Kidney (tissue), 14 donors: ENCODE results near the gene TNFAIP8L3. TPM values are rescaled to one million over a fixed set of nuclear protein-coding genes. Genes with fewer than 3 reads are reported as not detected.

Source experiments
- DNase-seq, 5 donors: peaks; one replicate each; pipeline ENCODE4 v3.0.0-alpha.2; 2013 to 2020
- FAIRE-seq: peaks from 2 replicates; lab custom pipeline; 2012; peaks lifted over from hg19 to GRCh38; lab: Jason Lieb, UNC
- H3K27ac ChIP-seq, 2 donors: one replicate each; pipeline ENCODE4 v1.7.0; 2013; ENCODE audit warnings: low read depth in 2 of 2, low read length in 2 of 2, inconsistent platforms in 1 of 2
- H3K27me3 ChIP-seq: one replicate; pipeline ENCODE4 v1.7.1; 2013; ENCODE audit warnings: low read length, inconsistent platforms; ENCODE audit not compliant: control insufficient read depth, insufficient read depth
- H3K36me3 ChIP-seq, 3 donors: one replicate each; pipeline versions ENCODE4 v1.7.0 to v1.7.1; 2013; ENCODE audit warnings: low read length in 3 of 3, control low read depth in 1 of 3, inconsistent platforms in 1 of 3; ENCODE audit not compliant: insufficient read depth in 3 of 3, control insufficient read depth in 2 of 3
- H3K4me1 ChIP-seq, 3 donors: one replicate each; pipeline versions ENCODE4 v1.7.0 to v1.7.1; 2013; ENCODE audit warnings: low read length in 3 of 3, inconsistent platforms in 1 of 3, low read depth in 1 of 3; ENCODE audit not compliant: control insufficient read depth in 2 of 3, insufficient read depth in 2 of 3
- H3K4me3 ChIP-seq, 3 donors: one replicate each; pipeline versions ENCODE4 v1.7.0 to v1.8.1; 2013; ENCODE audit warnings: low read length in 3 of 3, control low read depth in 1 of 3, inconsistent platforms in 1 of 3
- H3K9ac ChIP-seq, 3 donors: one replicate each; pipeline versions ENCODE4 v1.7.0 to v1.7.1; 2013; ENCODE audit warnings: low read length in 3 of 3, control low read depth in 1 of 3, inconsistent platforms in 1 of 3
- H3K9me3 ChIP-seq, 3 donors: one replicate each; pipeline versions ENCODE4 v1.7.0 to v1.7.1; 2013; ENCODE audit warnings: low read length in 3 of 3, control low read depth in 1 of 3, inconsistent platforms in 1 of 3; ENCODE audit not compliant: control insufficient read depth in 2 of 3, insufficient read depth in 1 of 3
- CTCF ChIP-seq: IDR thresholded peaks from 3 replicates; pipeline ENCODE4 v1.5.1; 2012; ENCODE audit warnings: mild to moderate bottlenecking, moderate library complexity, borderline replicate concordance; ENCODE audit not compliant: insufficient read depth; ENCODE audit errors: extremely low read depth
- intact Hi-C: fragments of 100-400 bp; cut with DNase I; formaldehyde crosslinking; loops from one replicate; pipeline ENCODE4 v1.11.1; 2022
- polyA plus RNA-seq: library from polyadenylated mRNA; stranded (reverse); fragments of 350-450 nt; fragmentation: Illumina TruSeq; extraction: RNeasy Lipid Tissue Mini Kit (QIAGEN cat#74804); gene quantifications from one replicate; pipeline ENCODE4 v1.2.3, GENCODE V29; 2014; ENCODE audit warnings: low read depth, low replicate concordance; ENCODE audit not compliant: insufficient read depth
- total RNA-seq: library from RNA; stranded (reverse); fragmentation: NEBNext Ultra II Directional; extraction: Animal tissue kit (Norgen Biotek cat#: 25700); gene quantifications from one replicate; pipeline ENCODE4 v1.2.1, GENCODE V29; 2021
- donor health status: control.
- donor health status: control.
- donor health status: control.
- donor health status: control.
- donor health status: control.
- donor health status: DM: yes; HTN: yes; CAD: no.
- donor health status: Normal renal cell carcinoma (clear cell type).

The TNFAIP8L3 gene
- total and polyA plus RNA-seq, 2 donors from 2014 or later, result 2.4 to 8.9 TPM

GRCh38 chr15:51110171-51110570, 15.5 kb upstream of the TNFAIP8L3 start:
- Histone ChIP-seq H3K27ac (no peak overlapping the region), H3K9ac (no peak overlapping the region), H3K27me3 (no peaks in the 10 kb centered on the region), H3K36me3 (no peaks in the 10 kb centered on the region), H3K4me1 (no peaks in the 10 kb centered on the region), H3K4me3 (no peak overlapping the region), H3K9me3 (no peaks in the 10 kb centered on the region)
- no peak for TF ChIP-seq CTCF
- intact Hi-C loops, result no loop called here
- DNase-seq (no peak), FAIRE-seq (no peak)

GRCh38 chr15:51108933-51109550, 14.3 kb upstream of the TNFAIP8L3 start:
- H3K27ac ChIP-seq, result no peak overlapping the region
- peaks cover 0 to under 1% (median 0%) of the 10 kb centered on the region in 3 donors for H3K4me1 ChIP-seq
- H3K9ac ChIP-seq, result no peak overlapping the region
- no peaks in the 10 kb centered on the region for H3K36me3 ChIP-seq
- TF ChIP-seq CTCF, result no peak
- no peak for DNase-seq
- intact Hi-C loops, result no loop called here
- H3K9me3 ChIP-seq, result no peaks in the 10 kb centered on the region
- FAIRE-seq, result no peak
- H3K4me3 ChIP-seq, result no peak overlapping the region
- no peaks in the 10 kb centered on the region for H3K27me3 ChIP-seq

- Histone ChIP-seq H3K27ac (no peak overlapping the region), H3K4me1 (peaks cover 0 to 3% (median 0%) of the 10 kb centered on the region in 3 donors), H3K9me3 (no peaks in the 10 kb centered on the region), H3K9ac (no peak overlapping the region), H3K4me3 (no peak overlapping the region), H3K36me3 (no peaks in the 10 kb centered on the region), H3K27me3 (no peaks in the 10 kb centered on the region)
- FAIRE-seq, result no peak
- no peak for DNase-seq
- no peak for TF ChIP-seq CTCF
- intact Hi-C loops, result no loop called here
Observed at GRCh38 chr15:51107612-51108011, 12.9 kb upstream of the TNFAIP8L3 start.

- H3K27me3 ChIP-seq, result no peaks in the 10 kb centered on the region
- FAIRE-seq (no peak), DNase-seq (no peak)
- no peak overlapping the region for H3K27ac ChIP-seq
- H3K36me3 ChIP-seq, result no peaks in the 10 kb centered on the region
- intact Hi-C loops, result no loop called here
- TF ChIP-seq CTCF, result no peak
- H3K9me3 ChIP-seq, result no peaks in the 10 kb centered on the region
- peaks cover 0 to 3% (median 0%) of the 10 kb centered on the region in 3 donors for H3K4me1 ChIP-seq
- no peak overlapping the region for H3K9ac ChIP-seq
- H3K4me3 ChIP-seq, result no peak overlapping the region
Observed at GRCh38 chr15:51106481-51106880, 11.8 kb upstream of the TNFAIP8L3 start.
